ENCODE data around the gene MPP3.
"Not testable (repeated sequence)": the region's sequence is repeated elsewhere in the genome, so short reads cannot be mapped to it uniquely, and the experiment has no call there.

MPP3 gene

DNA sequence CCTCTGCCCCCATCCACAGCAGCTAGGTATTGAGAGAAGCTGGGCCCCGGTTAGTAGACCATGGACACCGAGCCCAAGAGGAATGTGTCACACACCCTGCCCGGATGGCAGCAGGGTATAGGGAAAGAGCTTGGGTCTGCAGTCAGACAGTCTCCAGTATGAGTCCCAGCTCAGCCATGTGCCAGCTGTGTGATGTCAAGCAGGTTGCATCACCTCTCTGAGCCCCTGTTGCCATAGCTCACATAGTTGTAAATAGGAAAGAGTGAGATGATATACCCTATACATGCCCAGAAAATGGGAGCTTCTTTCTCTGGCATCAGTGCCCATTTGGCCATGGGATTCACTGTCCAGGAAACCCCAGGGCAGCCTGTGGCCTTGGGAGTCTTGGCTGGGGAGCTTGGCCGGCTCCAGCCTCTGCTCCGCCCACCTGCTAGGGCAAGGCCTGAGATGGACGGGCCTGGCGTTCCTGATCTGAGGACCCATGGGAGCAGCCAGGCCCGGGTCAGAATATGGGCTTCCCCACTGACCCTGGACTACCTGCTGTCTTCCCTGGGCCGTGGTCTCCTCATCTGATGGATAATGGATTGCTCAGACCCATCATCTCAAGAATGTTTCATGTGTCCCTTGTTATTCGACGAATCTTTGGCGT lies 27.3 kb upstream of the MPP3 start:
- no peak for DNase-seq

DNA sequence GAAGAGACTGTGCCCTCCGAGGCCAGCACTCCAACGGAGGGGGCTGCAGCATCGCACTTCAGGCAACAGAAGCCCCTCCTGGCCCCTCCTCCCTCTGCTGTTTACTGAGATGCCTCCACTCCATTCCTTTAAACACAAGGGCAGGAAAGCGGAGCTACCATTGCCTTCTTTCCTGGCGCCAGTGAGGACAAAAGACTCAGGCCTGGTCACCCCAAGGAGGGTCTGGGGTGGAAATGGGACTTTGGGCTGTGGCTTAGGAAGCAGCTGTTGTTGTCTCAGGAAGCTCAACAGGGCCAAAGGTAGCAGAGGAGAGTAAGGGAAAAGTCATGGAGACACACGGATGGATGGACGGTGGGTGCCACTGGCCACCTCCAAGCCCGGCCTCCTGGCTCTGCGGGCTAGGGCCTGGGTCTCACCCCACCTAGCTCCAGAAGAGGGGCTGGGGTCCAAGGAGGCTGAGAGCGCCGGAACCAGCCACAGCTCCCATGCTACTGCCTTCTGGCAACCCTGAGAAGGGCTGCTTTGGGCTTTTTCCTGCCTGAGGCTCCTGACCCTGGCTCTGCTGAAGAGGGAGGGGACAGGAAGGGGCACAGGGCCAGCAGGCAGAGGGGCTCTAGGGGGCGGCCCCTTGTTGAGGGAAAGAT lies 25.1 kb upstream of the MPP3 start:
- DNase-seq = no peak

DNA sequence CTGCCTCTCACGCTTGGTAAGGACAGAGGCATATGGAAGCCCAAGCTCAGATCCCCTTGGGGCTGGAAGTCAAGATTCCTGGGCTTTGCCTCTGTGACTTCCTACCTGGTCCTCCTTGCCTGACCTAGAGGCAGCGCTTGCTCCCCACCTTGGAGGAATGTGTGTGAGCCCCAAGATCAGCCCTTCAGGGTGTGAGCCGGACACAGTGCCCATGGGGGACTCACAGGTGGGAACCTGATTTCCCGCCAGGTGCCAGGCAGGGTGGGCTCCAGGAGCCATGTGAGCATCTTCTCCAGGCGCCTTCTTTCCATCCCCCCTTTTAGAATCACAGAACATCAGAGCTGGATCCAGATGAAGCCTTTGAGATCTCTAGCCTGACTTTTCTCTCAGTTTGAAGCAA lies 24.2 kb upstream of the MPP3 start:
- DNase-seq = no peak

DNA sequence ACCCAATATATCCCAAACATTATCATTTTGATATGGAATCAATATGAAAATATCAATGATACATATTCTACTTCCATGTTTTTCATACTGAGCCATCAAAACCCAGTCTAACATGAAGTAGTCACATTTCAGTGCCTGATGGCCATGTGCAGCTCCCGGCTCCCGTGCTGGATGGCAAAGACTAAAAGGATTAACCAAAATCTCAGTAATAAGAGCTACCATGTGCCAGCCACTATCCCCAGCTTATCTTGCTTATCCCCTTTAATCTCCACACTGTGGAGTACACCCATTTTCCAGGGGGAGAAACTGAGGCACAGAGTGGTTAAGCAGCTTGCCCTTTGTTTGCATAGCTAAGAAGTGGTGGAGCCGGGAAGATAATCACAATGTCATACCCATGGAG lies 23.2 kb upstream of the MPP3 start:
- DNase-seq = no peak

DNA sequence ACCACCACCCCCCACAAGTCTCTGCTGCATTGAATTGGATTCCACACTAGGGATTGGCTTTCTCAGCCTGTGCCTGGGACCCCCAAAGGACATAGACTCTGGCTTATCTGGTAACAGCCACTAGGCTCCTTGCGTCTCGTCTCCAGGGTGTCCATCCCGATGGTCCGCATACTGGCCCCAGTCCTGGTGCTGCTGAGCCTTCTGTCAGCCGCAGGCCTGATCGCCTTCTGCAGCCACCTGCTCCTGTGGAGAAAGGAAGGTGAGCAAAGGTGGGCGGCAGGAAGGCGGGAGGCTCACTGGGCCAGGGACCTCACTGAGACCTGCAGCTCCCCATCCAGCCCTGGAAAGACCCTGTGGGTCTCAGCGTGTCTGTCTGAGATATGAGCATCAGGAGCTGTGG lies 22.1 kb upstream of the MPP3 start:
- no peak for DNase-seq

DNA sequence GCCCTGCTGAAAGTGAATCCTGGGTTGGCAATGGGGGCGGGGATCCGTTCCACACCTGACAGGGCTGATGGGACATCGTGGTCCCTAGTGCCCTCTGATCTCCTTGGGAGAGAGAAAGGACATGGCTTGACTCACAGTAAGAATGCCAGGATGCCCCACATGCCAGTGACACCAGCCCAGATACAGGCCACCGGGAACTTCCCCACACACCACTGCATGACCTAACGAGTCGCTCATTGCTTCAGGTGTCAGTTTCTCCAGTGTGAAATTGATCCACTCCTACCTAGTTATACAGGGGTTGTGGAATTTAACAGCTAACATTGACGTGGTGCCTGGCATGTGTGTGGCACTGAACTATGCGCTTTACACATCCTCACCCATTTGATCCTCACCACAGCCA lies 21.6 kb upstream of the MPP3 start:
- DNase-seq = no peak

DNA sequence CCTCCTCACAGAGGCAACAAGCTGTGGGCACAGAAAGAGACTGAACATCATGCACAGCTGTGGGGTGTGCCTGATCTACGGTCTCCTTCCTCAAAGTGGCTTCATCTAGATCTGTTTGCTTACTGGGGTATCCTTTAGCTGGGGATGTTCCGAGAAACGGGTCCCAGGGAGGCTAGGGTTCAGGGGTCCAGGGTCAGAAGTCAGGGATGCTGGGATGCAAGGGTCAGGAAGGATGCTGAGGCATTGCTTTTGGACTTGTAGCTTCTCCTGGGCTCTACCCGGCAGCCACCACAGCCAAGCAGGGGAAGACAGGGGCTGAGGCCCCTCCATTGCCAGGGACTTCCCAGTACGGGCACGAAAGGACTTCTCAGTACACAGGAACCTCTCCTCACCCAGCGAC lies 20.6 kb upstream of the MPP3 start:
- DNase-seq = no peak

DNA sequence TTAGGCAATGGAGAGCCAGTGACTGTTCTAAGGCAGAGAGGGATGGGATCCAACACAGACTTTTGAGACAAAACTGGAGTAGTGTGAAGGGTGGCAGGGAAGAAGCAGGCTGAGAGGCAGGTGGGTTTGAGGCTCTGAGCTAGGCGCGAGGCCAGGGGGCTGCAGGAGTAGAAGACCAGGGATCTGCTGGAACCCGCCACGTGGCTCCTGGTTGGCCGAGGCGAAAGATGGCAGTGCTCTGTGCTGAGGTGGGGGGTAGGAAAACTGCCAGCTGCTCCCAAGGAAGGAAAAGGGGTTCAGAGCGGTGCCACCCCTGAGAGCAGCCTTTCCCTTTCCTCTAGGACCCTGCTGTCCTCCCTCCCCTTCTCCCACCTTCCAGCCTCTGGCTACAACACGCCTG lies 19.6 kb upstream of the MPP3 start:
- no peak for DNase-seq

DNA sequence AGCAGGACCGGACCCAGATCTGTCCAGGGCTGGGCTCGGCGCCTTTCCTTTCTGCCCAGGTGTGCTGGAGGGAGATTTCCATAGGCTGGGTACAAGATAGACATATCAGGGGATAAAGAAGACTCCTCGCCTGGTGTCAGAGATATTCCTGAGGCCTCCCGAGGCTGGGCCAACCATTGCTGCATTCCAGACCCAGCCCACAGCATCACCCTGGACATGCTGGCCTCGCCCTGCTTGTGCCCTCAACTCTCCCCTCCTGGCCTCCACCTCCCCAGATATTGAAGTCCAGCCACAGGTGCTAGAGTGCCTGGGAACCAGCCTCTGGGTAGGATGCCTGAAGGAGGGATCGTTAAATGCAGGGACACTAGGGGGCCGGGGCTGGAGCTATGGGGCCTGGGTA lies 16.2 kb upstream of the MPP3 start:
- DNase-seq = no peak

DNA sequence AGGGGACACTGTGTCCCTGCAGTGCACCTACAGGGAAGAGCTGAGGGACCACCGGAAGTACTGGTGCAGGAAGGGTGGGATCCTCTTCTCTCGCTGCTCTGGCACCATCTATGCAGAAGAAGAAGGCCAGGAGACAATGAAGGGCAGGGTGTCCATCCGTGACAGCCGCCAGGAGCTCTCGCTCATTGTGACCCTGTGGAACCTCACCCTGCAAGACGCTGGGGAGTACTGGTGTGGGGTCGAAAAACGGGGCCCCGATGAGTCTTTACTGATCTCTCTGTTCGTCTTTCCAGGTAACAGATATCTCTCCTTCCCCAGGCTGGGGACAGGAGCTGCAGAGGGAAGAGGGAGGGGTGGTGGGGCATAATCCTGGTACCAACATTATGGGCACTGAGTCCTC lies 15.7 kb upstream of the MPP3 start:
- DNase-seq = no peak

DNA sequence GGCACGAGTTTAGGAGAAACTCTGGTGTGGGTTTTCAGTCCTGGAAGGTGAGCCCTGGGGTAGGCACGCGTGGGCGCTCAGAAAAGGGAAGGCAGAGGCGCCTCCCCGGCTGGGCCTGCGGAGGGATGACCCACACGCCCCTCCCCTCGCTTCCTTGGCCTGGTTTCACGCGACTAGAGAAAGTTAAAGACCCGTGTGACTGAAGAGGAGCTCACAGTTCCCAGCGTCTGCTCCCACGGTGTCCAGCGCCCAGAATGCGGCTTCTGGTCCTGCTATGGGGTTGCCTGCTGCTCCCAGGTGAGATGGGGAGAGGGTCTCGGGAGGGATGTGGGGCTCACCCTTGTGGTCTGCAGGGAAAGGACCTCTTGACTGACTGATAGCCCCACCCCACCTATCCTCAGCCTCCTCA lies 14.0 kb upstream of the MPP3 start, which contains the start of gene CD300LG:
CD300LG (plus strand) TSS at position 214 of the 409 bp plus-strand sequence; CDS start at position 255, 41 bp downstream.
- DNase-seq = no peak

DNA sequence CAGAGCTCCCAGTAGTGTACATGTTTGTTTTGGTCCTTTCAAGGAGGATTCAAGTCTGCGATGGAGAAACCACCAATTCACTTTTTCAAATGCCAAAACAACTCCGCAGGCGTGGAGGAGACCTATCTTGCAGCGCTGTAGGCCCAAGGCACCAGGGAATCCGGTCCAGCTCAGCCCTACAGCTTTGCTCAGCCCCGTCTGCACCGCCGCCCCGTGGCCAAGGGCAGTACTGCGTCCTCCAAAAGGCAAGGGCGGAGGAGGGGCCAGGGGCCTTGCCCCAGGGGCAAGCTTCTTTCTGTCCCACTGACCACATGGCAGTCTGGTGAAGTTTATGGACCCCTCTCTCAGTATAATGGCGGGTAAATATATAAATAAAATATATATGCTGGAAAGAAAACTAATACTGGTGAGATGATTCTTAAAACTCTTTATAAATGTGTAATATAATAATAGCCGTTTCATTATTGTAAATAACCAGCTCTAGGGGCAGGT lies 13.3 kb upstream of the MPP3 start:
- peak; percentile 52 for DNase-seq

DNA sequence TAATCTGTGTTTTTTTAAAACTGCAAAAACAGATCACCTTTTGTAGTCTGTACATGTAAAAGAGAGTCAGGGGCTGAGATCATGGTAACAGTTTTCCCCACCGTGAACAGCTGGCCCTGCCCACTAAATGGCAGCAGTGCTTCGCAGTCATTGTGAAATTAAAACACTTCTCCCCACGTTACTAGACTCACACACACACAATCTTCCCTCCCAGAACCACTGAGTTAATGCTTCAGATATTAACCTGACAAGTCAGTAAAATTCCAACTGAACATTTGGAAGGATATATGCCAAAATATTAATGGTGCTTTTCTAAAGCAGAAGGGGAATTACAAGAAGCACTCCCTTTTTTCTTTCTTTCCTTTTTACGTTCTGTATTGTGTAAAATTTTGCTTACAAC lies 12.8 kb upstream of the MPP3 start:
- DNase-seq = no peak

DNA sequence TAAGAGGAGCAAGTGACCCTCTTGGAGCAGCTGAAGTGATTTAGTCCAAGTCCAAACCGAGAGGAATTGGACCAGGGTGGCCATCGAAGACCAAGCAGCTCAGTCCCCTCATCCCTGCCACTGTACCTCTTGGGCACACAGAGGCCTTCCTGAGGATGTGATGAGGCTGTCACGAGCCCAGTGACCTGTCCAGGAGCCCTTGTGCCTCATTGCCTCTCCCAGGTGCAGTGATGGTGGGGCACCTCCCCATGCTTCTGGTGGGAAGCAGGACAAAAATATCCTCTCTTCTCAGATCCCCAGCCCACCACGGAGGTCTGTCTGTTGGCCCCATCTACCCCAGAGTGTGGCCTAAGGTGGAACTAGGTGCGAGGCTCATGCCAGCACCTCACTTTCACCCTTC lies 11.3 kb upstream of the MPP3 start:
- no peak for DNase-seq

DNA sequence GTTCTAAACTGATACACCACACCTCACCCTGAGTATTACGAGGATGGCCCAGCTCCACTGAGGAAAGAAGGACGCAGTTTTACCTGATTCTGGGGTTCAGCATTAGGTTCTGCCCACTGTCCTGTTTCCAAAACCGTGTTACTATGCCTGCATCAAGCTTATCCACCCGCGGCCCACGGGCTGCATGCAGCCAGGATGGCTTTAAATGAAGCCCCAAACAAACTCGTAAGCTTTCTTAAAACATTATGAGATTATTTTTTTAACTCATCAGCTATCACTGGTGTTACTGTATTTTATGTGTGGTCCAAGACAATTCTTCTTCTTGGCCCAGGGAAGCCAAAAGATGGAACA lies 10.0 kb upstream of the MPP3 start:
- no peak for DNase-seq

DNA sequence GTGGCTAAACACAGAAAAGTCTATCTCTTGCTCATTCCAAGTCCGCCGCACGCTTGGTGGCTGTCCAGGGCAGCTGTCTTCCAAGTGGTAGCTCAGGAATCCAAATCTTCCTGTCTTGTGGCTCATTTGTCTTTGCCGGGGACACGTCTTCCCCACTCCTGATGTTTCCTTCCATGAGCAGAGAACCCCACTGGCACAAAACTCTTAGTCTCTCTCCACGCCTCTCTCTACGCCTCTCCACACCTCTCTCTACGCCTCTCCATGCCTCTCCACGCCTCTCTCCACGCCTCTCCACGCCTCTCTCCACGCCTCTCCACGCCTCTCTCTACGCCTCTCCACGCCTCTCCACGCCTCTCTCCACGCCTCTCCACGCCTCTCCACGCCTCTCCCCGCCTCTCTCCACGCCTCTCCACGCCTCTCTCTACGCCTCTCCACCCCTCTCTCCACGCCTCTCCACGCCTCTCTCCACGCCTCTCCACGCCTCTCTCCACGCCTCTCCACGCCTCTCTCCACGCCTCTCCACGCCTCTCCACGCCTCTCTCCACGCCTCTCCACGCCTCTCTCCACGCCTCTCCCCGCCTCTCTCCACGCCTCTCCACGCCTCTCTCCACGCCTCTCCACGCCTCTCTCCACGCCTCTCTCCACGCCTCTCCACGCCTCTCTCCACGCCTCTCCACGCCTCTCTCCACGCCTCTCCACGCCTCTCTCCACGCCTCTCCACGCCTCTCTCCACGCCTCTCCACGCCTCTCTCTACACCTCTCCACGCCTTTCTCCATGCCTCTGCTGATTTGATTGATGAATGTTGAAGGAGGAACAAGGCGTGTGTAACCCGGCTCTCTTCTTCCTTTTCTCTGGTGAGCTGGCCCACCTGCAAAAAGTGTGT lies 9.4 kb upstream of the MPP3 start:
- DNase-seq = not testable (repeated sequence)

DNA sequence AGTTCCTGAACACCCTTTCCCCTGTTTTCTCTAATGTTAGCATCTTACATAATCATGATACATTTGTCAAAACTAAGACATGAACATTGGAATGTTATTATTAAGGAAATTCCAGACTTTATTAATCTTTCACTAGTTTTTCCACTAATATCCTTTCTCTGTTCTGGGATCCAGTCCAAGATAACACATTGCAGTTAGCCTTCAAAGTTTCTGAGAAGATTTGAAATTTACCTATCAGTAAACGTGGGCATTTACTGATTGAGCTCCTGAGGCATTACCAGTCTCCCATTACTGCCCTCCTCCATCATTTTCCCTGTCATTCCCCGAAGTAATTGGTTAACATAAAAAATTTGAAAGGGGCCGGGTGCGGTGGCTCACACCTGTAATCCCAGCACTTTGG lies 8.3 kb upstream of the MPP3 start:
- no peak for DNase-seq

DNA sequence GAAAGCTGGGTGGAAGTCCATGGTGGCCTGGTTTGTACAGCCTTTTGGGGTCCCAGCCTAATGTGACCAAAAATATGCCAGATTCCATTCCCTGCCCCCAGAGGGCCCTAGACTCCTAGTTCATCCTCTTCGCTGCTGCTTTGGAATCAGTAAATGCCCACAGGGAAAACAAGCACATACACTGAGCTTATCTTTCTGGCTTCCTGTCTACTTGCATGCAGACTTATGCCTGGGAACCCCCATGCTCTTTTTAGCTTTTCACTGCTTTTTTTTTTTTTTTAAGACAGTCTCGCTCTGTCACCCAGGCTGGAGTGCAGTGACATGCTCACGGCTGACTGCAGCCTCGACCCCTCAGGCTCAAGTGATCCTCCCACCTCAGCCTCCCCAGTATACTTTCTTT lies 7.9 kb upstream of the MPP3 start:
- no peak for DNase-seq

DNA sequence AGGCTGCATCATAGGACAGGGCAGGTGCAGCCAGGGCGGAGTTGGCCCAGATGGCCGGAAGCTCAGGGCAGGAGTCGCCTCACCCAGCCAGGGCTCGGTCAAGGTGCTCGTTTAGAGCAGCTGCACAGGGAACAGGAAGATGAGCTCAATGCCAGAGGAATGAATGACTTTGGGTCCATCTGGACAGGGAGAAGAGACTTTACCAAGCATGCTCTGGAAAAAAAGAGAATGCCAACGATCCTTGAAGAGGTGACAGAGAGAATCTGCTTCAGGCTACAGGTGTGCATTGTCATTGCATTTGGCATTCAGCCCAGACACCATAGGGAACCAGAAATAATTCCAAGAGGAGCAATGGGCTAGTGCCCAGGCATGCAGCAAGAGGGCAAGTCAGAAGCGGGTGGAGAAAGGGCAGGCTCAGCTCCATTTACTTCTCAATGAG lies 6.7 kb upstream of the MPP3 start:
- DNase-seq = peak; percentile 93

DNA sequence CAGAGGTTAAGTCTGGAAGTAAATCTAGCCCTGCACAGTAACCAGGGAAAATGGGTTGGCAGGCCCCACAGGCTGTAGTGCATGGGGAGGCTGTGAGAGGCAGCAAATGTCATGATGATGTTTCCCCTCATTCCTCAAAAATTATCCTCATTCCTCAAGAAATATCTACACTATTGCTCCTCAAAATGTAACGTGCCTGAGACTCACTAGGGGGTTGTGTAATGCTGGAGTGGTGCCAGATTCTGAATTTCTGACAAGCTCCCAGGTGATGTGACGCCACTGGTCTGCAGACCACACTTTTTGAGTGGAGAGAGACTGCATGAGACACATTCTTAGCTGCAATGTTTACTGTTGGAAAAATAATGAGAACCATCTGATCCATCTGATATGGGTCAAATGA lies 1.2 kb upstream of the MPP3 start:
- no peak for DNase-seq

DNA sequence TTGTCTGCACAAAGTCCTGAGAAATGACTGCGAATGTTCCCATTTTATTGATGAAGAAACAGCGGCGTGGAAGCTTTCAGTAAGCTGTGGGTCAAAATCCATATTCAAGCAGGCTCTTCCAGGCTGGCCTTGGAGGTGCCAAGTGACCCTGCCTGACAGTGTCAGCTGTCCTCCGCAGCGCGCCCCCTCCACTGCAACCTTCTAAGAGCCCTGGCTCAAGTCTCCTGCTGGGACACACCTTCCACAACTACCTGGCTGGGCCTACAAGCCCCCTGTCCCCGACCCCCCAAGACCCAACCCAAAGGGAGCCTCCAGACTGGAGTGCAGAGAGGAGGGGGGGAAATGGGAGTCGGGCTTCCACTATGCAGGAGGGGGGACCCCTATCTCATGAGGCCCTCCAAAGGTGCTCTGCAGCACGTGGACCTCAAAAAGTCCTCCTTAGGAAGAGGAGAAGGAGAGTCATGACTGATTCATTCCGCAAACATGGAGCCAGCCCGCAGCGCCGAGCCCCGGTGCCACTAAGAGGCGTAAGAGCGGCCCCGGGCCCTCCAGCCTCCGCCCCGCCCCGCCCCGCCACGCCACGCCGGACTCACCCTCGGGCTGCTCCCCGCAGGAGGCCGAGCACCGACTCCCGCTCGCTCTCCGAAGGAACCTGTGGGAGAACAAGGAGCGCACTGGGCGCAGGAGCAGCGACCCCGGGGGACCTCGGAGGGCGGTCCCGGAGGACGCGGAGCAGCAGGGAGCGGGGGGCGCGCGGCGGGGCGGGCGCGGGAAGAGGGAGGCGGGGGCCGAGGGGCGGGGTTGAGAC lies 574 bp downstream of the MPP3 start:
- no peak for DNase-seq

DNA sequence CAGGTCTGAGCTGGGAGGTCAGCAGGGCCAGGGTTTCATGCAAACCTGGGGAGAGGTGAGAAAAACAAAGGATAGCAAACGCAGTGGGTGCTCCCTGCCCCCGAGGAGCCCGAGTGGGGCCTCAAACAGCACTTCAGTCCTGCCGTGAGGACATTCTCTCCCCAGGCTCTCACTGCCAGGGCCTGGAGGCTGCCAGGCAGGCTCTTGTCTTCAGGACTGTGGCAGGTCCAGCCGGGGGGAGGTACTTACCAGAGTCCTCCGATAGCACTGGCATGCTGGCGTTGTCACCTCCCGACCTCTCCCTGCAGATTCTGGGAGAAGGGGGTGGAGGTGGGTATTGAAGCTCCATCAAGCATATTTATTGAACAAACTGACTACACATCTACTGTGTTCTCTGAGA lies 1.3 kb downstream of the MPP3 start:
- DNase-seq = no peak

DNA sequence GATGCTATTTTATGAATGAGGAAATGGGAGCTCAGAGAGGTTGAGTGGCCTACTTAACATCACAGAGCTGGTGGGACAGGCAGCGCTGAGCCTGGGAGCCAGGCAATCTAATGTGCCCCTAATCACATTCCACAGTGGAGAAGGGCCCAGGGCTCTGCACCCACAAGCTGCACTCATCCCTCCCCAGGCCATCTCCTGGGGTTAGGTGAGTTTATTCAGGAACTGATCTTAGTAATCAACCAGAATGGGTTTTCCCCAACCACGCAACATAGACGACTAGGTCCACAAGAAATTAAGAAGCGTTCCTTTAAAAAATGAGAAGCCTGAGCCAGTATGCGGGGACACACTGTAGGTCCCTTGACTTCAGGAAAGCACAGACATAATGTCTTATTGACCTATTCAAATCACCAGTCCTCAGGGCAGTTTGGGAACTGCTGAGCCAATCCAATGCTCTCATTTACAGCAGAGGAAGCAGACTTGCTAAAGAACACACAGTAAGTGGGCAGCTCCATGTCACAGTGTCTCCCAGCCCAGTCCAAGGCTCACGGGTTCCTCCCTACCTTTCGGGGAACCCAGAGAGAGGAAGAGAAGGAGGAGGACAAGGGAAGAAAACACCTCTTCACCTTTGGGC lies 2.3 kb downstream of the MPP3 start:
- no peak for DNase-seq
